Osteocyte (in vitro differentiated cells): ENCODE data around the gene AFF1. TPM values are rescaled to one million over a fixed set of nuclear protein-coding genes. Genes with fewer than 3 reads are reported as not detected.

Experiments
- DNase-seq: peaks from one replicate; pipeline ENCODE4 v3.0.0; 2021; ENCODE audit warnings: mixed read lengths; ENCODE audit not compliant: unreplicated experiment; ENCODE audit errors: extremely low spot score
- H3K27ac Mint-ChIP-seq: one replicate; pipeline ENCODE4 v1.8.0; 2021; ENCODE audit warnings: mild to moderate bottlenecking, mixed read lengths; ENCODE audit not compliant: unreplicated experiment
- H3K27me3 Mint-ChIP-seq: one replicate; pipeline ENCODE4 v1.8.0; 2021; ENCODE audit warnings: mixed read lengths; ENCODE audit not compliant: unreplicated experiment
- H3K36me3 Mint-ChIP-seq: one replicate; pipeline ENCODE4 v1.8.0; 2021; ENCODE audit warnings: mixed read lengths; ENCODE audit not compliant: unreplicated experiment
- H3K4me1 Mint-ChIP-seq: one replicate; pipeline ENCODE4 v1.8.0; 2021; ENCODE audit warnings: mixed read lengths; ENCODE audit not compliant: unreplicated experiment
- H3K4me3 Mint-ChIP-seq: one replicate; pipeline ENCODE4 v1.8.0; 2021; ENCODE audit warnings: mild to moderate bottlenecking, moderate library complexity, mixed read lengths; ENCODE audit not compliant: unreplicated experiment
- H3K9me3 Mint-ChIP-seq: one replicate; pipeline ENCODE4 v1.8.0; 2021; ENCODE audit warnings: mixed read lengths; ENCODE audit not compliant: unreplicated experiment
- CTCF ChIP-seq: fragments of 200-600 bp; sonication (generic); IDR thresholded peaks from 2 replicates; pipeline ENCODE4 v1.5.0; 2021; ENCODE audit warnings: antibody characterized with exemption, mild to moderate bottlenecking, moderate library complexity
- total RNA-seq: library from RNA; stranded (reverse); gene quantifications from 2 replicates; pipeline ENCODE4 v1.2.1, GENCODE V29; 2021

Gene AFF1
- total RNA-seq, 1 donor from 2014 or later, result 39.3 TPM

DNA sequence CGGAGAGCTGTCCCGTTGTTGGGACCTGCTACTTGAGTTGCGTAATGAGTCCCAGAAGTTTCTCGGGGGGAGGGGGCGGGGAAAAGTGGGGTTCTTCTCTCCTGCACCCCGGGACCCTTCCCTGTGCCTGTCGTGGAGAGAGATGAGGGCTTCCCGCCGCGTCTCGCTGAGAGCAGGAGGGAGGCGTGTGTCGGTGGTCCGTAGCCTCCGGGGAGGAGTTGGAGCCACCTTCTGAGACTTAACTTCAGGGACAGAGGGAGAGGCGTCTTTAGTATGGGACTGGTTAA is 698 bp downstream of the AFF1 start:
- H3K36me3 Mint-ChIP-seq, result no peaks in the 10 kb centered on the region
- H3K27me3 Mint-ChIP-seq, result no peaks in the 10 kb centered on the region
- no peak for DNase-seq
- H3K4me3 Mint-ChIP-seq, result peak overlapping the region; percentile 91
- no peaks in the 10 kb centered on the region for H3K9me3 Mint-ChIP-seq
- TF ChIP-seq CTCF, result no peak
- peak overlapping the region; percentile 84 for H3K27ac Mint-ChIP-seq
- H3K4me1 Mint-ChIP-seq, result peaks cover 32% of the 10 kb centered on the region

- Mint-ChIP-seq H3K4me3 (peak overlapping the region; percentile 91), H3K4me1 (peaks cover 32% of the 10 kb centered on the region), H3K9me3 (no peaks in the 10 kb centered on the region), H3K27me3 (no peaks in the 10 kb centered on the region), H3K27ac (peak overlapping the region; percentile 84), H3K36me3 (no peaks in the 10 kb centered on the region)
- no peak for DNase-seq
- no peak for TF ChIP-seq CTCF
Measured at GRCh38 chr4:86935853-86936733, 1.3 kb downstream of the AFF1 start.

- Mint-ChIP-seq H3K27me3 (no peaks in the 10 kb centered on the region), H3K36me3 (no peaks in the 10 kb centered on the region), H3K4me1 (peaks cover 28% of the 10 kb centered on the region), H3K27ac (no peak overlapping the region), H3K4me3 (no peak overlapping the region), H3K9me3 (no peaks in the 10 kb centered on the region)
- no peak for DNase-seq
- TF ChIP-seq CTCF, result no peak
Measured at GRCh38 chr4:86938771-86939520, 4.1 kb downstream of the AFF1 start.

GRCh38 chr4:86939729-86940575 is 5.1 kb downstream of the AFF1 start:
- H3K36me3 Mint-ChIP-seq, result no peaks in the 10 kb centered on the region
- H3K4me3 Mint-ChIP-seq, result no peak overlapping the region
- no peaks in the 10 kb centered on the region for H3K27me3 Mint-ChIP-seq
- DNase-seq, result no peak
- no peak overlapping the region for H3K27ac Mint-ChIP-seq
- no peaks in the 10 kb centered on the region for H3K9me3 Mint-ChIP-seq
- peaks cover 30% of the 10 kb centered on the region for H3K4me1 Mint-ChIP-seq
- TF ChIP-seq CTCF, result no peak
